WTC11 (cell line): Measurements from ENCODE around the gene ANKMY1.

ENCODE experiments used
- TF ChIP-seq, protein P1 (sequence below): sonication (generic); formaldehyde crosslinking; IDR thresholded peaks from 2 replicates; pipeline ENCODE4 v1.8.1; 2022; ENCODE audit warnings: missing genetic modification reagents, borderline replicate concordance
- TF ChIP-seq, protein P2 (sequence below): sonication (generic); formaldehyde crosslinking; IDR thresholded peaks from 2 replicates; pipeline ENCODE4 v1.8.1; 2022; ENCODE audit warnings: low read depth, mild to moderate bottlenecking, moderate library complexity, missing genetic modification reagents, borderline replicate concordance

DNA sequence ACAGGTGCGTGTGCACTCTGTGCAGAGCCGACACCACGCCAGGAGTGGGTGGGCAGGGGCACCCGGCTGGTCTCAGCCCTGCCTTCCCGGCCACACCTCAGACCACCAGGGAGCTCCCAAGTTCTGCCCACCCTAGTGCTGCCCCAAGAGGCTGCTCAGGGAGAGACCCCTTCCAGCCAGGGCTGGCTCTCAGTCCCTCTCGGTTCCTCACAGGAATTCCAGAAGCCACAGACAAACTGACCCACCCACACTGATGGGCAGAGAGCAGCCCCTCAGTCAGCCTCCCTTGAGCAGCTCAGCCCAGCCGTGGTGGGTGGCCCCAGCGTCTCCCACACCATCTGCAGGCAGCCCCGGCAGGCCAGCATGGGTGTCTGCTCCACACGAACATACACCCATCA, 88.5 kb downstream of the ANKMY1 start:
- TF ChIP-seq, protein P1, sequence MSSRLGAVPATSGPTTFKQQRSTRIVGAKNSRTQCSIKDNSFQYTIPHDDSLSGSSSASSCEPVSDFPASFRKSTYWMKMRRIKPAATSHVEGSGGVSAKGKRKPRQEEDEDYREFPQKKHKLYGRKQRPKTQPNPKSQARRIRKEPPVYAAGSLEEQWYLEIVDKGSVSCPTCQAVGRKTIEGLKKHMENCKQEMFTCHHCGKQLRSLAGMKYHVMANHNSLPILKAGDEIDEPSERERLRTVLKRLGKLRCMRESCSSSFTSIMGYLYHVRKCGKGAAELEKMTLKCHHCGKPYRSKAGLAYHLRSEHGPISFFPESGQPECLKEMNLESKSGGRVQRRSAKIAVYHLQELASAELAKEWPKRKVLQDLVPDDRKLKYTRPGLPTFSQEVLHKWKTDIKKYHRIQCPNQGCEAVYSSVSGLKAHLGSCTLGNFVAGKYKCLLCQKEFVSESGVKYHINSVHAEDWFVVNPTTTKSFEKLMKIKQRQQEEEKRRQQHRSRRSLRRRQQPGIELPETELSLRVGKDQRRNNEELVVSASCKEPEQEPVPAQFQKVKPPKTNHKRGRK (CRISPR knock-in tag) = no peak
- TF ChIP-seq, protein P2, sequence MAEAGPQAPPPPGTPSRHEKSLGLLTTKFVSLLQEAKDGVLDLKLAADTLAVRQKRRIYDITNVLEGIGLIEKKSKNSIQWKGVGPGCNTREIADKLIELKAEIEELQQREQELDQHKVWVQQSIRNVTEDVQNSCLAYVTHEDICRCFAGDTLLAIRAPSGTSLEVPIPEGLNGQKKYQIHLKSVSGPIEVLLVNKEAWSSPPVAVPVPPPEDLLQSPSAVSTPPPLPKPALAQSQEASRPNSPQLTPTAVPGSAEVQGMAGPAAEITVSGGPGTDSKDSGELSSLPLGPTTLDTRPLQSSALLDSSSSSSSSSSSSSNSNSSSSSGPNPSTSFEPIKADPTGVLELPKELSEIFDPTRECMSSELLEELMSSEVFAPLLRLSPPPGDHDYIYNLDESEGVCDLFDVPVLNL (CRISPR knock-in tag) = no peak
